Tibial nerve (tissue), 3 donors: ENCODE measurements around the gene FBP1.

Experiments
- POLR2A ChIP-seq, 2 donors: fragments of 450-650 bp; IDR thresholded peaks; one replicate each; pipeline ENCODE4 v1.6.1; 2017; ENCODE audit warnings: antibody characterized with exemption in 2 of 2, mild to moderate bottlenecking in 2 of 2, moderate library complexity in 2 of 2
- TF ChIP-seq, protein P1 (sequence below), 5 experiments: fragments of 200-600 bp in 3 of 5; fragments of 450-650 bp in 2 of 5; sonication (generic) in 3 of 5; IDR thresholded peaks; one replicate each; pipeline ENCODE4 v1.5.1; 2016 to 2019; ENCODE audit warnings: antibody characterized with exemption in 5 of 5, mild to moderate bottlenecking in 3 of 5, moderate library complexity in 2 of 5

DNA sequence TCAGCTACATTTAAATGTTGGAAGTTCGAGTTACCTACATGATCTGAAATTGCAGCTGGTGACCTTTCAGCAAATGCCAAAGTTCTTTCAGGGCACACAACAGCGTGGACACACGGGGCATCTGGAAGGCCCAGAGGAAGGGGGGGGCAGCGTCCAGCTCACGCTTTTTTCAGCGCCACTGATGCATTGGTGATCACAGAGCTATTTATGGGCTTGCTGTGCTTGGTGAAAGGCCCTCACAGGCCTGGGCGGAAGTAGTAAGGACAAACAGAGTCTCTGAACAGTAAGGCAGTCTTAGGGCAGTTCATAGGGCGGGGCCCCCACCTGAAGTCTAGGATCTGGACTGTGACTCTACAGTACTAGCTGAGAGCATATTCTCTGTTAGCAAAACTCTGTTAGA, 39.1 kb downstream of the FBP1 start:
- TF ChIP-seq, protein P1, sequence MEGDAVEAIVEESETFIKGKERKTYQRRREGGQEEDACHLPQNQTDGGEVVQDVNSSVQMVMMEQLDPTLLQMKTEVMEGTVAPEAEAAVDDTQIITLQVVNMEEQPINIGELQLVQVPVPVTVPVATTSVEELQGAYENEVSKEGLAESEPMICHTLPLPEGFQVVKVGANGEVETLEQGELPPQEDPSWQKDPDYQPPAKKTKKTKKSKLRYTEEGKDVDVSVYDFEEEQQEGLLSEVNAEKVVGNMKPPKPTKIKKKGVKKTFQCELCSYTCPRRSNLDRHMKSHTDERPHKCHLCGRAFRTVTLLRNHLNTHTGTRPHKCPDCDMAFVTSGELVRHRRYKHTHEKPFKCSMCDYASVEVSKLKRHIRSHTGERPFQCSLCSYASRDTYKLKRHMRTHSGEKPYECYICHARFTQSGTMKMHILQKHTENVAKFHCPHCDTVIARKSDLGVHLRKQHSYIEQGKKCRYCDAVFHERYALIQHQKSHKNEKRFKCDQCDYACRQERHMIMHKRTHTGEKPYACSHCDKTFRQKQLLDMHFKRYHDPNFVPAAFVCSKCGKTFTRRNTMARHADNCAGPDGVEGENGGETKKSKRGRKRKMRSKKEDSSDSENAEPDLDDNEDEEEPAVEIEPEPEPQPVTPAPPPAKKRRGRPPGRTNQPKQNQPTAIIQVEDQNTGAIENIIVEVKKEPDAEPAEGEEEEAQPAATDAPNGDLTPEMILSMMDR (IDR thresholded peaks at IDR 0.05), result no peak
- no peak for TF ChIP-seq POLR2A (IDR thresholded peaks at IDR 0.05)
